SK-N-SH (cell line): ENCODE data around the gene ATF5. TPM values are rescaled to one million over a fixed set of nuclear protein-coding genes. Genes with fewer than 3 reads are reported as not detected.

Experiments
- CTCF ChIA-PET: fragments of 300-600, 350-600 bp; formaldehyde crosslinking; extraction: SDS; loops from one replicate; lab custom pipeline; 2021; lab: Yijun Ruan, JAX
- POLR2A ChIA-PET: fragments of 350-600 bp; sonication (Branson Sonifier 250); formaldehyde crosslinking; extraction: SDS; loops from one replicate; lab custom pipeline; 2020; ENCODE audit warnings: antibody characterized with exemption, inconsistent platforms; lab: Yijun Ruan, JAX
- DNase-seq: peaks from one replicate; pipeline ENCODE4 v3.0.0; 2012
- H2AFZ ChIP-seq: fragments of 200-600 bp; sonication (generic); 2 replicates; pipeline ENCODE4 v1.8.1; 2016; ENCODE audit warnings: antibody characterized with exemption, mild to moderate bottlenecking, low read depth
- H3F3A ChIP-seq: fragments of 200-600 bp; sonication (generic); replicated peaks from 2 replicates; pipeline ENCODE3; 2016; ENCODE audit warnings: antibody characterized with exemption, mild to moderate bottlenecking; ENCODE audit not compliant: insufficient read depth
- H3K27ac ChIP-seq, 2 experiments: fragments of 200-500 bp in 1 of 2; fragments of 200-600 bp in 1 of 2; sonication (Bioruptor generic) in 1 of 2; sonication (generic), shearing (Covaris generic) in 1 of 2; 2 replicates each; pipeline versions ENCODE4 v1.5.1 to v1.6.1; 2014 to 2016; ENCODE audit warnings: low read depth in 2 of 2, inconsistent platforms in 1 of 2, low read length in 1 of 2, mild to moderate bottlenecking in 1 of 2, mixed read lengths in 1 of 2
- H3K27me3 ChIP-seq: fragments of 200-600 bp; sonication (generic), shearing (Covaris generic); 2 replicates; pipeline ENCODE4 v1.6.1; 2016; ENCODE audit warnings: mixed run types; ENCODE audit not compliant: insufficient read depth
- H3K36me3 ChIP-seq, 2 experiments: fragments of 200-500 bp in 1 of 2; fragments of 200-600 bp in 1 of 2; sonication (Bioruptor generic) in 1 of 2; sonication (generic) in 1 of 2; replicated peaks in 1 of 2; 2 replicates each; pipeline versions ENCODE3 to v1.5.1; 2014 to 2016; ENCODE audit warnings: low read length in 1 of 2, mild to moderate bottlenecking in 1 of 2; ENCODE audit not compliant: insufficient read depth in 2 of 2, control insufficient read depth in 1 of 2
- H3K4me1 ChIP-seq, 2 experiments: fragments of 200-500 bp in 1 of 2; fragments of 200-600 bp in 1 of 2; sonication (Bioruptor generic) in 1 of 2; sonication (generic), shearing (Covaris generic) in 1 of 2; 2 replicates each; pipeline versions ENCODE4 v1.5.1 to v1.6.1; 2014 to 2016; ENCODE audit warnings: low read depth in 1 of 2, low read length in 1 of 2, mixed run types in 1 of 2; ENCODE audit not compliant: insufficient read depth in 2 of 2, control insufficient read depth in 1 of 2
- H3K4me2 ChIP-seq: fragments of 200-600 bp; sonication (generic), shearing (Covaris generic); 2 replicates; pipeline ENCODE4 v1.6.1; 2017; ENCODE audit warnings: mixed run types
- H3K4me3 ChIP-seq, 2 experiments: fragments of 200-500 bp in 1 of 2; fragments of 200-600 bp in 1 of 2; sonication (Bioruptor generic) in 1 of 2; sonication (generic), shearing (Covaris generic) in 1 of 2; 2 replicates each; pipeline versions ENCODE4 v1.5.1 to v1.8.1; 2014 to 2016; ENCODE audit warnings: low read depth in 2 of 2, inconsistent platforms in 1 of 2, low read length in 1 of 2, mild to moderate bottlenecking in 1 of 2, mixed read lengths in 1 of 2, moderate library complexity in 1 of 2
- H3K79me2 ChIP-seq: fragments of 200-600 bp; sonication (generic); 2 replicates; pipeline ENCODE4 v1.8.1; 2017; ENCODE audit warnings: mild to moderate bottlenecking; ENCODE audit not compliant: insufficient read depth
- H3K9ac ChIP-seq: fragments of 200-600 bp; sonication (generic); 2 replicates; pipeline ENCODE4 v1.6.1; 2017; ENCODE audit warnings: mixed run types
- H3K9me2 ChIP-seq: fragments of 200-600 bp; sonication (generic); 2 replicates; pipeline ENCODE4 v1.6.1; 2017; ENCODE audit warnings: mixed run types
- H3K9me3 ChIP-seq: fragments of 200-600 bp; sonication (generic); 2 replicates; pipeline ENCODE4 v1.6.1; 2017; ENCODE audit warnings: mixed run types, mild to moderate bottlenecking, moderate library complexity
- H4K20me1 ChIP-seq: fragments of 200-600 bp; sonication (generic); 2 replicates; pipeline ENCODE4 v1.6.1; 2017; ENCODE audit warnings: mild to moderate bottlenecking, mixed run types; ENCODE audit not compliant: insufficient read depth
- CHD2 ChIP-seq: fragments of 150-350 bp; IDR thresholded peaks from 2 replicates; pipeline ENCODE4 v1.6.1; 2018; ENCODE audit warnings: low read length; ENCODE audit not compliant: partially characterized antibody
- ELF1 ChIP-seq: IDR thresholded peaks from 2 replicates; pipeline ENCODE4 v1.4.0; 2012
- MAX ChIP-seq: IDR thresholded peaks from 2 replicates; pipeline ENCODE4 v1.4.0; 2012; ENCODE audit warnings: low read depth
- NRF1 ChIP-seq: IDR thresholded peaks from 2 replicates; pipeline ENCODE4 v1.6.1; 2012; ENCODE audit warnings: low read depth, mild to moderate bottlenecking, low read length
- PBX3 ChIP-seq: IDR thresholded peaks from 2 replicates; pipeline ENCODE4; 2012
- RAD21 ChIP-seq: IDR thresholded peaks from 2 replicates; pipeline ENCODE4 v1.6.1; 2012; ENCODE audit warnings: mild to moderate bottlenecking, low read length
- RXRA ChIP-seq: IDR thresholded peaks from 2 replicates; pipeline ENCODE4 v1.4.0; 2012; ENCODE audit warnings: low read depth, mild to moderate bottlenecking, borderline replicate concordance
- SMC3 ChIP-seq: IDR thresholded peaks from 2 replicates; pipeline ENCODE4 v1.6.1; 2012; ENCODE audit warnings: low read depth, low read length, improper control_type of control experiment
- TAF1 ChIP-seq: IDR thresholded peaks from 2 replicates; pipeline ENCODE4 v1.6.1; 2012; ENCODE audit warnings: low read depth, mild to moderate bottlenecking, low read length, moderate library complexity, borderline replicate concordance
- TEAD4 ChIP-seq: IDR thresholded peaks from 2 replicates; pipeline ENCODE4 v1.4.0; 2012; ENCODE audit warnings: mild to moderate bottlenecking, borderline replicate concordance; ENCODE audit not compliant: insufficient read depth
- YY1 ChIP-seq: IDR thresholded peaks from 2 replicates; pipeline ENCODE4 v1.4.0; 2012; ENCODE audit warnings: low read depth, mild to moderate bottlenecking
- WGBS: methylation state at CpG from one replicate; pipeline ENCODE4 v1.1.6; 2017; ENCODE audit warnings: low lambda C conversion rate; 5-methylcytosine and 5-hydroxymethylcytosine counted together
- polyA plus RNA-seq, 3 experiments: library from polyadenylated mRNA; depleted of rRNA; stranded (reverse); fragments of >200 nt; gene quantifications; 2 replicates each; pipeline ENCODE4 v1.2.3, GENCODE V29; 2012

Gene ATF5
- polyA plus RNA-seq, 1 of the 3 experiments (the other 2 are of a cell fraction): 11.7 TPM

GRCh38 chr19:49972841-49973240, 43.8 kb downstream of the ATF5 start (continued):
- TF ChIP-seq PBX3 (no peak), MAX (no peak), NRF1 (no peak)

- Histone ChIP-seq H3K9me3 (no peaks in the 10 kb centered on the region), H2AFZ (no peak overlapping the region), H3K4me1 (no peaks in the 10 kb centered on the region), H4K20me1 (no peaks in the 10 kb centered on the region), H3F3A (no peaks in the 10 kb centered on the region), H3K4me2 (no peak overlapping the region), H3K27me3 (no peaks in the 10 kb centered on the region), H3K27ac (no peak overlapping the region), H3K9me2 (no peaks in the 10 kb centered on the region), H3K36me3 (no peaks in the 10 kb centered on the region), H3K9ac (no peak overlapping the region), H3K4me3 (no peak overlapping the region), H3K79me2 (no peaks in the 10 kb centered on the region)
- TF ChIP-seq RXRA (no peak), RAD21 (no peak), ELF1 (no peak)
- CTCF ChIA-PET: no interaction called here
- DNase-seq: no peak
- POLR2A ChIA-PET: interaction anchor here (0.6 kb wide), 1 partner anchor 233 kb away, joined by 6 read pairs; no protein-coding TSS in a partner anchor
- WGBS: 61% methylated on average over 18 of the region's 18 CpGs
These were observed 45.0 kb downstream of the ATF5 start for GRCh38 chr19:49973987-49974386.

GRCh38 chr19:49975051-49975450, 46.0 kb downstream of the ATF5 start:
- Histone ChIP-seq H3K27ac (no peak overlapping the region), H3K27me3 (no peaks in the 10 kb centered on the region), H2AFZ (no peak overlapping the region), H3K9me3 (no peaks in the 10 kb centered on the region), H3K4me2 (no peak overlapping the region)
- no peak for TF ChIP-seq YY1
- no peak for TF ChIP-seq TAF1
- TF ChIP-seq SMC3: no peak
- TF ChIP-seq PBX3: no peak
- no peak for TF ChIP-seq CHD2
- TF ChIP-seq TEAD4: no peak
- TF ChIP-seq, all 33 proteins: peak for 0
- POLR2A ChIA-PET: no interaction called here
- no peak overlapping the region for H3K9ac ChIP-seq
- H3K79me2 ChIP-seq: no peaks in the 10 kb centered on the region
- DNase-seq: no peak
- CTCF ChIA-PET: interaction anchor here (1.0 to 1.3 kb wide), 2 partner anchors 9 to 18 kb away, joined by 3 read pairs; no protein-coding TSS in a partner anchor
- no peaks in the 10 kb centered on the region for H3K9me2 ChIP-seq
- no peaks in the 10 kb centered on the region for H3K36me3 ChIP-seq
- no peaks in the 10 kb centered on the region for H3F3A ChIP-seq
- H3K4me3 ChIP-seq: no peak overlapping the region
- 71% methylated on average over 4 of the region's 7 CpGs for WGBS
- no peaks in the 10 kb centered on the region for H4K20me1 ChIP-seq
- H3K4me1 ChIP-seq: no peaks in the 10 kb centered on the region
